Esophagus squamous epithelium (tissue), 5 donors: ENCODE data around the gene ZNF865. TPM values are rescaled to one million over a fixed set of nuclear protein-coding genes. Genes with fewer than 3 reads are reported as not detected.
A peak's percentile ranks its signal among the peaks of the same experiment; 100 is the strongest.

Experiments used
- DNase-seq: peaks from one replicate; lab custom pipeline; 2025; lab: John Stamatoyannopoulos, UW
- H3K27ac ChIP-seq, 4 donors: fragments of 200-600 bp; sonication (generic); one replicate each; pipeline ENCODE4 v1.5.1; 2016 to 2019; ENCODE audit warnings: mild to moderate bottlenecking in 1 of 4
- H3K27me3 ChIP-seq, 4 donors: fragments of 200-600 bp; sonication (generic); 1 replicate in 3 of 4; 2 replicates in 1 of 4; pipeline versions ENCODE4 v1.5.1 to v1.6.0; 2017 to 2021; ENCODE audit warnings: antibody characterized with exemption in 1 of 4
- H3K36me3 ChIP-seq, 3 donors: fragments of 200-600 bp; sonication (generic); one replicate each; pipeline ENCODE4 v1.5.1; 2016 to 2019
- H3K4me1 ChIP-seq, 3 donors: fragments of 200-600 bp; sonication (generic); one replicate each; pipeline ENCODE4 v1.5.1; 2017 to 2019
- H3K4me3 ChIP-seq, 4 donors: fragments of 200-600 bp; sonication (generic); 1 replicate in 3 of 4; 2 replicates in 1 of 4; pipeline ENCODE4 v1.5.1; 2016 to 2019; ENCODE audit warnings: mild to moderate bottlenecking in 2 of 4, moderate library complexity in 1 of 4
- H3K9me3 ChIP-seq, 3 donors: fragments of 200-600 bp; sonication (generic); one replicate each; pipeline ENCODE4 v1.5.1; 2016 to 2019
- CTCF ChIP-seq, 6 experiments: fragments of 450-650 bp in 4 of 6; fragments of 200-600 bp in 2 of 6; sonication (generic) in 2 of 6; IDR thresholded peaks; one replicate each; pipeline ENCODE4 v1.5.1; 2016 to 2019; ENCODE audit warnings: antibody characterized with exemption in 6 of 6, mild to moderate bottlenecking in 4 of 6, moderate library complexity in 4 of 6
- POLR2A ChIP-seq, 4 donors: fragments of 450-650 bp; IDR thresholded peaks; one replicate each; pipeline ENCODE4 v1.6.1; 2017; ENCODE audit warnings: antibody characterized with exemption in 4 of 4, mild to moderate bottlenecking in 4 of 4, moderate library complexity in 3 of 4
- WGBS, 2 donors: methylation state at CpG; one replicate each; pipeline ENCODE4 v1.1.5; 2018; 5-methylcytosine and 5-hydroxymethylcytosine counted together
- intact Hi-C: fragments of 100-400 bp; cut with DNase I; formaldehyde crosslinking; loops from one replicate; pipeline ENCODE4 v1.15.0; 2022
- total RNA-seq, 4 donors: library from RNA; depleted of rRNA; stranded (reverse); fragments of >200 nt; gene quantifications; one replicate each; pipeline ENCODE4 v1.1.0, GENCODE V29; 2016
- donor health status: DM: yes; HTN: yes; CAD: no.

Gene ZNF865
- total RNA-seq, 4 donors from 2014 or later = 2.7 to 5.3 (median 3.3) TPM

- Histone ChIP-seq H3K36me3 (peaks cover 0 to 29% (median 3%) of the 10 kb centered on the region in 3 donors), H3K4me3 (no peak overlapping the region), H3K27ac (no peak overlapping the region), H3K27me3 (no peaks in the 10 kb centered on the region), H3K4me1 (peaks cover 2 to 29% (median 6%) of the 10 kb centered on the region in 3 donors), H3K9me3 (no peaks in the 10 kb centered on the region)
- DNase-seq = no peak
- TF ChIP-seq POLR2A (IDR thresholded peaks at IDR 0.05) (no peak), CTCF (IDR thresholded peaks at IDR 0.05) (no peak)
- 83 to 89% methylated on average over 8 to 11 of the region's 40 CpGs for WGBS, 2 donors
- intact Hi-C loops = no loop called here
Observed at GRCh38 chr19:55622242-55622969, 17.0 kb downstream of the ZNF865 start.

- peak overlapping the region in 2 of 4 donors; percentile 96 to 98 for H3K27ac ChIP-seq
- WGBS, 2 donors = 94 to 99% methylated on average over 7 of the region's 7 CpGs
Observed at GRCh38 chr19:55623130-55623529, 17.7 kb downstream of the ZNF865 start.

GRCh38 chr19:55623561-55623960 is 18.1 kb downstream of the ZNF865 start:
- H3K27ac ChIP-seq = peak overlapping the region; percentile 95 to 99 (median 97)
- intact Hi-C loops = no loop called here
- no peaks in the 10 kb centered on the region for H3K9me3 ChIP-seq
- 53 to 59% methylated on average over 7 of the region's 7 CpGs for WGBS, 2 donors
- H3K27me3 ChIP-seq = no peaks in the 10 kb centered on the region
- no peak for DNase-seq
- peaks cover 2 to 28% (median 6%) of the 10 kb centered on the region in 3 donors for H3K4me1 ChIP-seq
- peaks cover 0 to 25% (median 3%) of the 10 kb centered on the region in 3 donors for H3K36me3 ChIP-seq
- H3K4me3 ChIP-seq = peak overlapping the region in 2 of 4 donors; percentile 70 to 84
- TF ChIP-seq POLR2A (IDR thresholded peaks at IDR 0.05) (no peak), CTCF (IDR thresholded peaks at IDR 0.05) (no peak)

More at GRCh38 chr19:55623130-55623529, 17.7 kb downstream of the ZNF865 start:
- Histone ChIP-seq H3K36me3 (peaks cover 0 to 25% (median 3%) of the 10 kb centered on the region in 3 donors), H3K27me3 (no peaks in the 10 kb centered on the region), H3K4me3 (no peak overlapping the region), H3K9me3 (no peaks in the 10 kb centered on the region), H3K4me1 (peaks cover 2 to 29% (median 6%) of the 10 kb centered on the region in 3 donors)
- no peak for DNase-seq
- intact Hi-C loops = no loop called here
- no peak for TF ChIP-seq CTCF (IDR thresholded peaks at IDR 0.05)
- no peak for TF ChIP-seq POLR2A (IDR thresholded peaks at IDR 0.05)

- intact Hi-C loops = no loop called here
- H3K4me1 ChIP-seq = peaks cover 2 to 22% (median 6%) of the 10 kb centered on the region in 3 donors
- peak within 1 kb of the TSS; percentile 40 to 84 (median 68) for H3K4me3 ChIP-seq
- H3K27ac ChIP-seq = peak within 1 kb of the TSS; percentile 95 to 99 (median 97)
- WGBS, 2 donors = 0% methylated on average over 10 to 20 of the region's 56 CpGs
- no peaks in the 10 kb centered on the region for H3K27me3 ChIP-seq
- peaks cover 0 to 25% (median 3%) of the 10 kb centered on the region in 3 donors for H3K36me3 ChIP-seq
- DNase-seq = peak; percentile 82
- no peaks in the 10 kb centered on the region for H3K9me3 ChIP-seq
- peak in 1 of 6 experiments; percentile 11 for TF ChIP-seq CTCF (IDR thresholded peaks at IDR 0.05)
- TF ChIP-seq POLR2A (IDR thresholded peaks at IDR 0.05) = peak in 2 of 4 donors; percentile 32 to 35
Observed at GRCh38 chr19:55624109-55625003, 18.9 kb downstream of the ZNF865 start, which contains the start of gene ZNF784. TSS of gene ZNF784 (minus strand) at chr19:55624566. CDS start at chr19:55624561, 5 bp downstream.
